Neuronal stem cell (in vitro differentiated cells): ENCODE measurements around the gene FAM174C.
A peak's percentile ranks its signal among the peaks of the same experiment; 100 is the strongest.

Experiments used
- DNase-seq: peaks from one replicate; pipeline ENCODE4 v3.0.0-alpha.2; 2013; ENCODE audit warnings: low spot score
- H2AFZ ChIP-seq: one replicate; pipeline ENCODE4 v1.6.1; 2013; ENCODE audit warnings: mild to moderate bottlenecking, low read length, inconsistent platforms
- H2AK5ac ChIP-seq: 2 replicates; pipeline ENCODE4 v1.6.1; 2013; ENCODE audit warnings: low read depth, mild to moderate bottlenecking, inconsistent platforms, low read length, moderate library complexity, mixed read lengths
- H2BK120ac ChIP-seq: 2 replicates; pipeline ENCODE4 v1.6.1; 2013; ENCODE audit warnings: low read depth, mild to moderate bottlenecking, inconsistent platforms, low read length, moderate library complexity, mixed read lengths
- H2BK12ac ChIP-seq: one replicate; pipeline ENCODE4 v1.6.1; 2013; ENCODE audit warnings: low read length, inconsistent platforms
- H2BK15ac ChIP-seq: 2 replicates; pipeline ENCODE4 v1.6.1; 2013; ENCODE audit warnings: mild to moderate bottlenecking, low read length, inconsistent platforms, mixed read lengths
- H2BK5ac ChIP-seq: one replicate; pipeline ENCODE4 v1.6.1; 2013; ENCODE audit warnings: inconsistent platforms, mild to moderate bottlenecking, low read length, moderate library complexity
- H3K14ac ChIP-seq: one replicate; pipeline ENCODE4 v1.6.1; 2013; ENCODE audit warnings: low read length, inconsistent platforms
- H3K18ac ChIP-seq: 2 replicates; pipeline ENCODE4 v1.6.1; 2013; ENCODE audit warnings: low read length, inconsistent platforms
- H3K23ac ChIP-seq: 2 replicates; pipeline ENCODE4 v1.6.1; 2013; ENCODE audit warnings: low read depth, mild to moderate bottlenecking, mixed read lengths, low read length, inconsistent platforms; ENCODE audit not compliant: poor library complexity
- H3K27ac ChIP-seq: replicated peaks from 3 replicates; pipeline ENCODE4 v1.5.1; 2013; ENCODE audit warnings: low read length, inconsistent platforms
- H3K27me3 ChIP-seq, 3 experiments: 2 replicates each; pipeline ENCODE4 v1.6.1; 2013; ENCODE audit warnings: low read length in 3 of 3, mild to moderate bottlenecking in 2 of 3, inconsistent platforms in 1 of 3, low read depth in 1 of 3, mixed read lengths in 1 of 3, moderate library complexity in 1 of 3; ENCODE audit not compliant: control insufficient read depth in 3 of 3, insufficient read depth in 3 of 3
- H3K36me3 ChIP-seq, 2 donors: replicated peaks in 1 of 2; 2 replicates each; pipeline ENCODE4 v1.6.1; 2013; ENCODE audit warnings: low read length in 2 of 2; ENCODE audit not compliant: control insufficient read depth in 2 of 2, insufficient read depth in 2 of 2
- H3K4ac ChIP-seq: 2 replicates; pipeline ENCODE4 v1.6.1; 2013; ENCODE audit warnings: inconsistent platforms, mild to moderate bottlenecking, low read length, moderate library complexity
- H3K4me1 ChIP-seq, 2 donors: 1 replicate in 1 of 2; 2 replicates in 1 of 2; pipeline ENCODE4 v1.6.1; 2013; ENCODE audit warnings: low read length in 2 of 2, low read depth in 1 of 2; ENCODE audit not compliant: control insufficient read depth in 2 of 2, insufficient read depth in 1 of 2
- H3K4me2 ChIP-seq: one replicate; pipeline ENCODE4 v1.6.1; 2013; ENCODE audit warnings: mild to moderate bottlenecking, low read length, inconsistent platforms; ENCODE audit not compliant: insufficient read depth, poor library complexity, severe bottlenecking
- H3K4me3 ChIP-seq, 2 donors: 2 replicates each; pipeline ENCODE4 v1.5.1; 2013; ENCODE audit warnings: low read length in 2 of 2, mild to moderate bottlenecking in 2 of 2, inconsistent platforms in 1 of 2, moderate library complexity in 1 of 2
- H3K79me1 ChIP-seq: one replicate; pipeline ENCODE4 v1.6.1; 2013; ENCODE audit warnings: low read depth, mild to moderate bottlenecking, inconsistent platforms, low read length, moderate library complexity
- H3K9ac ChIP-seq: one replicate; pipeline ENCODE4 v1.6.1; 2013; ENCODE audit warnings: mild to moderate bottlenecking, low read depth, low read length, inconsistent platforms; ENCODE audit not compliant: poor library complexity
- H3K9me3 ChIP-seq, 2 donors: replicated peaks in 1 of 2; 2 replicates each; pipeline versions ENCODE3 to v1.6.1; 2013; ENCODE audit warnings: low read length in 2 of 2, mild to moderate bottlenecking in 2 of 2, inconsistent platforms in 1 of 2, low read depth in 1 of 2, mixed read lengths in 1 of 2, moderate library complexity in 1 of 2; ENCODE audit not compliant: control insufficient read depth in 2 of 2, insufficient read depth in 1 of 2
- H4K8ac ChIP-seq: one replicate; pipeline ENCODE4 v1.6.1; 2013; ENCODE audit warnings: low read depth, mild to moderate bottlenecking, inconsistent platforms, low read length, moderate library complexity
- H4K91ac ChIP-seq: one replicate; pipeline ENCODE4 v1.6.1; 2013; ENCODE audit warnings: low read length, low read depth, mild to moderate bottlenecking, inconsistent platforms; ENCODE audit not compliant: poor library complexity
- whole genome bisulfite sequencing, 2 donors: extraction: QIAGEN DNeasy Blood & Tissue Kit; methylation state at CpG; one replicate each; pipeline ENCODE4 v1.1.7; 2013; ENCODE audit warnings: missing lambda C conversion rate in 2 of 2, mixed read lengths in 1 of 2; ENCODE audit not compliant: insufficient read length in 2 of 2, insufficient replicate concordance in 1 of 2; ENCODE audit errors: extremely low coverage in 2 of 2; 5-methylcytosine and 5-hydroxymethylcytosine counted together

FAM174C gene

GRCh38 chr19:1325568-1326294 lies 50.4 kb downstream of the FAM174C start:
- Histone ChIP-seq H3K23ac (peak overlapping the region; percentile 20), H3K4me3 (no peak overlapping the region), H3K9ac (peak overlapping the region; percentile 44)

GRCh38 chr19:1327125-1327524 lies 51.8 kb downstream of the FAM174C start:
- WGBS, 2 donors, result no CpG with 5 or more reads among the region's 14 CpGs
- no peak overlapping the region for H4K91ac ChIP-seq

More at GRCh38 chr19:1325568-1326294, 50.4 kb downstream of the FAM174C start:
- no peaks in the 10 kb centered on the region for H3K79me1 ChIP-seq
- no peak overlapping the region for H4K8ac ChIP-seq
- H3K18ac ChIP-seq, result peak overlapping the region; percentile 89
- no peak overlapping the region for H4K91ac ChIP-seq
- H3K27ac ChIP-seq, result no peak overlapping the region
- H2BK120ac ChIP-seq, result peak overlapping the region; percentile 41
- WGBS, 2 donors, result no CpG with 5 or more reads among the region's 38 CpGs
- peak overlapping the region; percentile 98 for H2BK15ac ChIP-seq
- H3K9me3 ChIP-seq, result no peaks in the 10 kb centered on the region
- H3K27me3 ChIP-seq, result peaks cover 0 to 4% (median 0%) of the 10 kb centered on the region in 3 experiments
- H3K4me1 ChIP-seq, result peaks cover 2 to 3% of the 10 kb centered on the region in 2 donors
- H2AK5ac ChIP-seq, result peak overlapping the region; percentile 94
- H3K14ac ChIP-seq, result peak overlapping the region; percentile 89
- no peak overlapping the region for H3K4ac ChIP-seq
- H3K4me2 ChIP-seq, result no peak overlapping the region
- H3K36me3 ChIP-seq, result no peaks in the 10 kb centered on the region
- no peak for DNase-seq
- no peak overlapping the region for H2BK5ac ChIP-seq
- H2BK12ac ChIP-seq, result peak overlapping the region; percentile 98
- no peak overlapping the region for H2AFZ ChIP-seq

More at GRCh38 chr19:1327125-1327524, 51.8 kb downstream of the FAM174C start:
- no peaks in the 10 kb centered on the region for H3K36me3 ChIP-seq
- H3K27ac ChIP-seq, result no peak overlapping the region
- no peaks in the 10 kb centered on the region for H3K9me3 ChIP-seq
- peak overlapping the region; percentile 71 for H3K18ac ChIP-seq
- H3K27me3 ChIP-seq, result no peaks in the 10 kb centered on the region
- H3K14ac ChIP-seq, result no peak overlapping the region
- H2AFZ ChIP-seq, result no peak overlapping the region
- no peak overlapping the region for H4K8ac ChIP-seq
- H2BK12ac ChIP-seq, result peak overlapping the region; percentile 46
- H3K4me1 ChIP-seq, result peaks cover 9 to 10% of the 10 kb centered on the region in 2 donors
- no peak overlapping the region for H2BK5ac ChIP-seq
- H3K79me1 ChIP-seq, result no peaks in the 10 kb centered on the region
- no peak overlapping the region for H2BK120ac ChIP-seq
- H2AK5ac ChIP-seq, result peak overlapping the region; percentile 5
- no peak overlapping the region for H3K9ac ChIP-seq
- H3K4ac ChIP-seq, result no peak overlapping the region
- H3K23ac ChIP-seq, result no peak overlapping the region
- no peak overlapping the region for H3K4me3 ChIP-seq
- no peak overlapping the region for H2BK15ac ChIP-seq
- H3K4me2 ChIP-seq, result no peak overlapping the region
- no peak for DNase-seq
